ENCODE measurements around the gene ARHGEF7.
"Not testable (repeated sequence)": the region's sequence is repeated elsewhere in the genome, so short reads cannot be mapped to it uniquely, and the experiment has no call there.

Gene ARHGEF7, protein sequence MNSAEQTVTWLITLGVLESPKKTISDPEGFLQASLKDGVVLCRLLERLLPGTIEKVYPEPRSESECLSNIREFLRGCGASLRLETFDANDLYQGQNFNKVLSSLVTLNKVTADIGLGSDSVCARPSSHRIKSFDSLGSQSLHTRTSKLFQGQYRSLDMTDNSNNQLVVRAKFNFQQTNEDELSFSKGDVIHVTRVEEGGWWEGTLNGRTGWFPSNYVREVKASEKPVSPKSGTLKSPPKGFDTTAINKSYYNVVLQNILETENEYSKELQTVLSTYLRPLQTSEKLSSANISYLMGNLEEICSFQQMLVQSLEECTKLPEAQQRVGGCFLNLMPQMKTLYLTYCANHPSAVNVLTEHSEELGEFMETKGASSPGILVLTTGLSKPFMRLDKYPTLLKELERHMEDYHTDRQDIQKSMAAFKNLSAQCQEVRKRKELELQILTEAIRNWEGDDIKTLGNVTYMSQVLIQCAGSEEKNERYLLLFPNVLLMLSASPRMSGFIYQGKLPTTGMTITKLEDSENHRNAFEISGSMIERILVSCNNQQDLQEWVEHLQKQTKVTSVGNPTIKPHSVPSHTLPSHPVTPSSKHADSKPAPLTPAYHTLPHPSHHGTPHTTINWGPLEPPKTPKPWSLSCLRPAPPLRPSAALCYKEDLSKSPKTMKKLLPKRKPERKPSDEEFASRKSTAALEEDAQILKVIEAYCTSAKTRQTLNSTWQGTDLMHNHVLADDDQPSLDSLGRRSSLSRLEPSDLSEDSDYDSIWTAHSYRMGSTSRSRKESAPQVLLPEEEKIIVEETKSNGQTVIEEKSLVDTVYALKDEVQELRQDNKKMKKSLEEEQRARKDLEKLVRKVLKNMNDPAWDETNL

GRCh38 chr13:111115061-111115964 lies at the start of gene ARHGEF7:
Gene ARHGEF7 (plus strand): TSS chr13:111115310. CDS start chr13:111115527, 217 bp downstream.
- DNase-seq (ENCODE audit: low read depth in 4 of 4, low spot score in 1 of 4), result no peak

DNA sequence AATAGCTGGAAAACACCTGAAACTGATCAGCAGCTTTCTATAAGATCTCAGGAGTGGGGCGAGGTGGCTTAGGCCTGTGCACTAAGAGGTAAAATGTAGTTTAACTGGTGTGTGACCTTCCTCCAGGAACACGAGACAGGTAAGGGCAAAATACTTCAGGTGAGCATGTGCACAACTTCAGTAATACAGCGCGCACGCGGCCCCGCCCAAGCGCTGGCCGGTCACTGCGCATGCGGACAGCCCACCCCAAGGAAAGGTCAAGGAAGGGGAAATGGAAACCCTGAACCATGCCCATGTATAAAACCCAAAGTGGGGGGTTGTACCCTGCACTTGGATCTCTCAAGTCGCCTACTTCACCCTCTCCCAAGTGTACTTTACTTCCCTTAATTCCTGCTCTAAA lies 49.4 kb upstream of the ARHGEF7 start:
- no peak for DNase-seq (ENCODE audit: low read depth in 4 of 4, low spot score in 1 of 4)

GRCh38 chr13:111066544-111066943 lies 48.6 kb upstream of the ARHGEF7 start:
- no peak for DNase-seq (ENCODE audit: low read depth in 4 of 4, low spot score in 1 of 4)

DNA sequence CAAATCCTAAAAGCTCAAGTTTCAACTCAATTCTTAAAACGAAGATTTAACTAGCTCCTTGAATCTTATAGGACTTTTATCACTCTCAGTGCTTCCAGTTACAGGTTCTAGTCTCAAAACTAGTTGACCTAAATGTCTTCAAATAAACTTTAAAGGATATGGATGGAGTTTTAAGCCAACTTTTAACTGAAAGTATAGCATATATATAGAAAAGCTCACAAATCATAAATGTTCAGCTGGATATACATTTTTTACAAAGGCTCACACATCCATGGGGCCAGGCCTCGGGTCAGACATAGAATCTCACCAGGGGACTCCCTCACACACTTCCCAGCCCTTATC lies 47.1 kb upstream of the ARHGEF7 start:
- no peak for DNase-seq (ENCODE audit: low read depth in 4 of 4, low spot score in 1 of 4)

DNA sequence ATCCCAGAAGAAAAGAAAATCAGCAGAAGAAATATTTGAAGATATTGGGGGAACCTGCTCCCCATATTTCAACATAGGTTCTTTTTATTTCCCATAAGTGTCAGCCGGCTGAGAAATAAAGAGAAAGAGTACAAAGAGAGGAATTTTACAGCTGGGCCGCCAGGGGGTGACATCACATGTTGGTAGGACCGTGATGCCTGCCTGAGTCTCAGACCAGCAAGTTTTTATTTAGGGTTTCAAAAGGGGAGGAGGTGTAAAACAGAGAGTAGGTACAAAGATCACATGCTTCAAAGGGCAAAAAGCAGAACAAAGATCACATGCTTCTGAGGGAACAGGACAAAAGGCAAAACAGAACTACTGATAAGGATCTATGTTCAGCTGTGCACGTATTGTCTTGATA lies 44.0 kb upstream of the ARHGEF7 start:
- DNase-seq (ENCODE audit: low read depth in 4 of 4, low spot score in 1 of 4), result not testable (repeated sequence)

DNA sequence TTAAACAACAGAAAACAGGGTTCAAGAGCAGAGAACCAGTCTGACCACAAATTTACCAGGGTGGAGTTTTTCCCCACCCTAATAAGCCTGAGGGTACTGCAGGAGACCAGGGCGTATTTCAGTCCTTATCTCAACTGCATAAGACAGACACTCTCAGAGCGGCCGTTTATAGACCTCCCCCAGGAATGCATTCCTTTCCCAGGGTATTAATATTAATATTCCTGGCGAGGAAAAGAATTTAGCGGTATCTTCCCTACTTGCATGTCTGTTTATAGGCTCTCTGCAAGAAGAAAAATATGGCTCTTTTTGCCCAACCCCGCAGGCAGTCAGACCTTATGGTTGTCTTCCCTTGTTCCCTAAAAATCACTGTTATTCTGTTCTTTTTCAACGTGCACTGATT lies 43.6 kb upstream of the ARHGEF7 start:
- not testable (repeated sequence) for DNase-seq (ENCODE audit: low read depth in 4 of 4, low spot score in 1 of 4)

DNA sequence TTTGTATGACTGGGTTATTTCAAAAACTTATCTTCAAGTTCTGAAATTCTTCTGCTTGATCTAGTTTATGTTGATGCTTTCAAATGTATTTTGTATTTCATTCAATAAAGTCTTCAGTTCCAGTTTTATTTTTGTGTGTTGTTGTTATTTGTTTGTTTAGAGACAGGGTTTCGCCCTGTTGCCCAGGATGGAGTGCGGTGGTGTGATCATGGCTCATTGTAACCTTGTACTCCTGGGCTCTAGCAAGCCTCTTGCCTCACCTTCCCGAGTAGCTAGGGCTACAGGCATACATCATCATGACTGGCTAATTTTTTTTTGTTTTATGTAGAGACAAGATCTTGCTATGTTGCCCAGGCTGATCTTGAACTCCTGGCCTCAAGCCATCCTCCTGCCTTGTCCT lies 40.3 kb upstream of the ARHGEF7 start:
- no peak for DNase-seq (ENCODE audit: low read depth in 4 of 4, low spot score in 1 of 4)

- DNase-seq (ENCODE audit: low read depth in 4 of 4, low spot score in 1 of 4), result no peak
Observed at GRCh38 chr13:111076155-111077013, 38.7 kb upstream of the ARHGEF7 start.

DNA sequence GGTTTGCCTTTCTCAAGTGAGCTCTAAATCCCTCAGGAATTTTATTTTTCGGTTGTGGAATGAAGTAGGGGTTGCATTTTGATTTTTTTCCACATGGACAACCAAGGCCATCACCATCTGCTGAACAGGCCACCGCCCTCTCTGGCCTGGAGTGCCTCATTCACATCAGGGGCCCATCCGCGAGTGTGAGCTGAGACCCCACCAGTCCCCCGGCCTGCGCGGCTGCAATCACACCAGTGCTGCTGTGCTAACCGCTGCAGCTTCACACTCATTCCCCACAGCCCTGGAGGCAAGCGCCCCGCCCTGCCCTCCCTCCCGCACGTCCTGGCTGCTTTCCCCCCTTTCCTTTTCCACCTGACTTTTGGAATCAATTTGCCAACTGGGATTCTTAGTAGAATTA lies 35.7 kb upstream of the ARHGEF7 start:
- no peak for DNase-seq (ENCODE audit: low read depth in 4 of 4, low spot score in 1 of 4)

- no peak for DNase-seq (ENCODE audit: low read depth in 4 of 4, low spot score in 1 of 4)
Observed at GRCh38 chr13:111080642-111081041, 34.5 kb upstream of the ARHGEF7 start.

DNA sequence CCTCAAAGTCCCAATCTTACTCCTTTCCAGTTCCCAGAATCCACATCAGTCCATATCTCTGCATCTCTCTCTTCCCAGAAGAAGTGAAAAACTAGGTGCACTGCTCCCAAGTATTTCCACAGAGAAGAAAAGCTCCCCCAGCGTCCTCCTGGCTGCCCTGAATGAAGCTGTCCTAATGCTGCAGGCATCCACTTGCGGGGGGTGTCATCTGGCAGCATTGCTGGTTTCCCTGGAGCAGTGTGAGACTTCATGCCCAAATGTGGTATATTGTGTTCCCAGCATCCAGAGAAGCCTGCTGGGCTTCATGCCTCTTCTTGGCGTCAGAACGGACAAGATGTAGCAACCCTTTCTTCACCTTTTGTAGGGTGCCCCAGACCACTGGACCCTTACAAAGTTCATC lies 32.9 kb upstream of the ARHGEF7 start:
- no peak for DNase-seq (ENCODE audit: low read depth in 4 of 4, low spot score in 1 of 4)

DNA sequence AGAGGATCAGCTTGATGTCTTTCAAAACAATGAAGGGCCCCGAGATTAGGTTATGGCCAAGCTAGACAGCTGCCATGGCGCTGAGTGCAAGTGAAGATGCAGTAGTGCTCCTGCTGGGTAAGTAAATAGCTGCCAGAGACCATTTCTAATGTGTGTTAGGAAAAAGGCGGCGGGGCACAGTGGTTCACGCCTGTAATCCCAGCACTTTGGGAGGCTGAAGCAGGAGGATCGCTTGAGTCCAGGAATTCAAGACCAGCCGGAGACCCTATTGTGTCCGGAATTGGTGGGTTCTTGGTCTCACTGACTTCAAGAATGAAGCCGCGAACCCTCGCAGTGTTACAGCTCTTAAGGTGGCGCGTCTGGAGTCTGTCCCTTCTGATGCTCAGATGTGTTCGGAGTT lies 32.3 kb upstream of the ARHGEF7 start:
- not testable (repeated sequence) for DNase-seq (ENCODE audit: low read depth in 4 of 4, low spot score in 1 of 4)

GRCh38 chr13:111083693-111084092 lies 31.4 kb upstream of the ARHGEF7 start:
- not testable (repeated sequence) for DNase-seq (ENCODE audit: low read depth in 4 of 4, low spot score in 1 of 4)

DNA sequence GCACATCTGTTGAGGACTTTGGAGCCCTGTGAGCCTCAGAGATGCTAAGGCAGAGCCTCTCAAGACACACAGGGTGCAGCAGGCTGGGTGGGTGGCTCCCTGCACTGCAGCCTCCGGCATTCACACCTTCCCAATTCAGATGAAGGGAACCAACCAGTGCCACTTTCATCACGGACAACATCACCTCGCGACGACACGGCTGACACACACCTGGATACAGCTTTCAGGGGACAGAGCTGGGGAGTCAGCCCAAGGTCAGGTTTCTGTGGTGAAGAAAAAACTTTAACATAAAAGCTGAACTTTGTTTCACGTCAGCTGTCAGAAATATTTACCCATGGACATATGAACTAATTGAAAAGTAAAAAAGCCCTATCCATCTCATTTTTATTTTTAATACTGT lies 24.9 kb upstream of the ARHGEF7 start:
- no peak for DNase-seq (ENCODE audit: low read depth in 4 of 4, low spot score in 1 of 4)

GRCh38 chr13:111092685-111093084 lies 22.4 kb upstream of the ARHGEF7 start:
- no peak for DNase-seq (ENCODE audit: low read depth in 4 of 4, low spot score in 1 of 4)

GRCh38 chr13:111093136-111093535 lies 22.0 kb upstream of the ARHGEF7 start:
- DNase-seq (ENCODE audit: low read depth in 4 of 4, low spot score in 1 of 4), result no peak

DNA sequence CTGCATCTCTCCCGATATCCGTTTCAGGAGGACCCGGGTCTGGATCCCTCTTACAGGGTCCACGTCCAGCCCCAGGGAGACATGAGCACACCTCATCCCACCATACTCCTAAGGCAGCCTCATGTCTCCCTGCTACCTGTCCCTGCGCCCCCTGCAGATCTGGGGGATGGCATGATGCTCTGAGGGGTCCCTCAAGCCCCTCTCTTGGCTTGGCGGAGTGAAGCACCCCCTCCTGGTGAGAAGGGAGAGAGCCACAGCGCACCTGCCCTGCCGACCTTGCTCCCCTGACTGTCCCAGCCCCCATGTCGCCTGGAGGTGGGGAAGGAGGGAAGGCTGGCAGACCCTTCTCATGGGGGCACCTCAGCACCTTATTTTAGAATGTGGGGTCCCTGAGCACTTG lies 21.5 kb upstream of the ARHGEF7 start:
- no peak for DNase-seq (ENCODE audit: low read depth in 4 of 4, low spot score in 1 of 4)

DNA sequence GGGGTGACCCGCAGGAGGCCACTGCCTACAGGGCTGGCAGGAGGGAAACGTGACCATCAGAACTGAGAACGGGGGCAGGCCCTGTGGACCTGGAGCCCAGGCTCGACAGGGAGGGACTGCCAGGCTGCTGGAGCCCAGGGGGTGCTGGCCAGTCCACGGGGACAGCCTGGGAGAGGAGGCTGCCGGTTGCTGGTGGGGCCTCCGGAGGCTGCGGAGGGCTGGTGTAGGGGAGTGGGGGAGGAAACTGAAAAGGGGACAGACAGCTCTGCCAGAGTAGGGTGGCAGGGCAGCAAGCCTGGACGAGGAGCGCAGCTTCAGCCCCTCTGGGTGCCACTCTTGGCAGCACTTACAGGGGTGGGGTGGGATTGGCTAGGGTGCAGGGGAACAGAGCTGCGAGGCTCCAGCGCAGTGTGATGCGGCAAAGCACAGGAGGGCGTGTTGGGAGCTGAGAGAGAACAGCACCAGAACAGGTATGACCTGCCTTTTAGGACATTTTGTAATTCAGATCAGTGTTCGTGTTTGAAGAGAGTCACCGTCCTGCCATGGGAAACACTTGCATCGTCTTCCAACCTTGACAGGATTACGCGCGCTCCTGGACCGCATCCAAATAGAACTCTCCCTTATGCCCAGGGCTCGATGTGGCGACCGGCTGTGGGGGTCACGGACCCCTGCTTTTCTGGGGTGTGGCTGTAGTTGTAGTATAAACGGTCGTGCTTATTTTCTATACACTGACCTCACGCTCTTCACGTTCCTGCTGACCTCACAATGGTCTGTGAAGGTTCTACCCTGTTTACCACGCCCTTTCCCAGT lies 19.9 kb upstream of the ARHGEF7 start:
- no peak for DNase-seq (ENCODE audit: low read depth in 4 of 4, low spot score in 1 of 4)

DNA sequence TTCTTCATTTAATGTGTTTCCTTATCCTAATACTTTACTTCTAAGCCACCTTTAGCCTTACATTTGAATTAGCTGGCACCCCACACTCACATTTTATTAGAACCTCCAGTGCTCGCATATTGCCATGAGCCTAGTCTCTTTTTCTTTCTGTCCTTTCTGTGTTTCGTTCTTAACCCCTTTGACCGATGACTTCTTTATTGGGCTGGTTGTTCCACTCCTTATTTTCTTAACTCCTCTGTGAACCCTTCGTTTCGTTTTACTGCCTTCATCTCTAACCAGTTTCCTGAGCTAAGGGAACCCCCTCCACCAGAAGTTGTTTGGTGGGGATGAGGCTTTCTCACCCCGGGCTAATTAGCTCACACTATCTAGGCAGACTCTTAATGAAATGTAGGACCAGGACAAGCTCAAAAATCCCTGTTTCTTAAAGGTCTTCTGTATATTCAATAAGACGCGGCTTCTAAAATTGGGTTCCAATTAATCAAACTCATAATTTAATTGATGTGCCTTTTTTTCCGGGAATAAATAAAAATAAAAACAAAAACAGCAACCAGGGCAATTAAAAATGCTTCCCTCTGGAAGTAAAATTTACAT lies 19.1 kb upstream of the ARHGEF7 start:
- DNase-seq (ENCODE audit: low read depth in 4 of 4, low spot score in 1 of 4), result no peak
